GM21723 (cell line): ENCODE measurements around the gene LZTFL1.

ENCODE experiments used
- ATAC-seq: cut with Tn5 transposase; IDR thresholded peaks from one replicate; pipeline ENCODE4 v1.9.1; 2021; ENCODE audit warnings: mild to moderate bottlenecking, moderate library complexity; ENCODE audit not compliant: unreplicated experiment

The LZTFL1 gene

DNA sequence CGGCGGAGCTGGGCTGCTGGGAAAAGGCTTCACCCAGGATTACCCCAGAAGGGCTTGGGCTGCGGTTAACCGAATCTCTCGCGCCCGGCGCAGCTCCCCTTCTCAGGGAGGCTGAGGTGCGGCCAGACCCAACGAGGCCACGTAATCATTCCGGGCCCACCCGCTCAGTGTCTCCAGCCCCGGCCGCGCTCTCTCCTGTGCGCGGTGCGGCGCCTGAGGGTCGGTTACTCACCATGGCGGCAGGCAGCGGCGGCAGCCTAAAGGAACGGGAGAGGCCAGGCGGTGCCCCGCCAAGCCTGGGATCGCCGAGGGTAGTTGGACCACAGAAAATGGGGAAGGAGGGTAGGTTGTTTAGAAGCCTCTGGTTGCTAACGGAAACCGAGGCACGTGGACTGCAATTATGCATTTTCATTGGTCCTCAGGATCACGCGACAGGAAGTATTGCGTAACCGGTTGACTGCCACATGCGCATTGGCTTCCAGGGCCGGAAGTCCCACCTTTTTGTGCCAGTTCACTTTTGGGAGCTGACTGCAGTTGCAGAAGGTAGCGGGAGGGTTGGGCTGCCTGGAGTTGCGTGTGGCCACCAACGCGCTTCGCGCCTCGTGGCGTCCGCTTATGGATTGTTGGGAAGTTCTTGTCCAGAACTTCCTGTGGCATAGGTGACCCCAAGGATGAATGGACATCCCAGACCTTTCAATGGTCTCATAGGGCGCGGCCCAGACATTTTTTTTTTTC, at the start of gene LZTFL1:
TSS of gene LZTFL1 (minus strand) at position 363 of the 735 bp plus-strand sequence. CDS start at position 235, 128 bp downstream.
- ATAC-seq: peak; percentile 95

- no peak for ATAC-seq
Observed at GRCh38 chr3:45890405-45890804, 48.5 kb upstream of the LZTFL1 start.

- no peak for ATAC-seq
Observed at GRCh38 chr3:45889337-45889736, 47.4 kb upstream of the LZTFL1 start.

GRCh38 chr3:45887759-45888511, 46.0 kb upstream of the LZTFL1 start:
- ATAC-seq: no peak

DNA sequence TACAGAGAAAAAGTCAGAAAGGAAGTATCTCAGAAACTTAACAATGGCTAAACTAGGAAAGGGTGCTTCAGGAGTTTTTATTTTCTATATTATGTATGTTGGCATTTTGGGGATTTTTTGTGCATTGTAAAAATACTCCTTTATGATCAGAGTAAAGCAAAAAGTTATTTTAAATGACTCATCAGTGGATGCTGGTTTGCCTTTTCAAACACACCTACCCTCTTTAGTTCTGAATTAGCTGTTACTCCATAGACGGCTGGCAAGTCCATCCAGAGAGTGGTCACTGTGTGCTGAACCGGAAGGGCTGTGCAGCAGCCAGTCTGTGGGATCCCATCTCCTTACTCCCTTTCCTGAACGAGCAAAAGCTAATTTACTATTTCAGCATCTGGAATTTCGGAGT, 45.4 kb upstream of the LZTFL1 start:
- ATAC-seq: no peak

- no peak for ATAC-seq
Observed at GRCh38 chr3:45885979-45886705, 44.2 kb upstream of the LZTFL1 start, which contains the start of gene CCR9. Gene CCR9, plus strand, starts transcription at chr3:45886543. Its CDS starts 8,391 bp downstream, at chr3:45894934.

- ATAC-seq: no peak
Observed at GRCh38 chr3:45884368-45885201, 42.7 kb upstream of the LZTFL1 start.

- ATAC-seq: no peak
Observed at GRCh38 chr3:45881078-45882022, 39.4 kb upstream of the LZTFL1 start.

DNA sequence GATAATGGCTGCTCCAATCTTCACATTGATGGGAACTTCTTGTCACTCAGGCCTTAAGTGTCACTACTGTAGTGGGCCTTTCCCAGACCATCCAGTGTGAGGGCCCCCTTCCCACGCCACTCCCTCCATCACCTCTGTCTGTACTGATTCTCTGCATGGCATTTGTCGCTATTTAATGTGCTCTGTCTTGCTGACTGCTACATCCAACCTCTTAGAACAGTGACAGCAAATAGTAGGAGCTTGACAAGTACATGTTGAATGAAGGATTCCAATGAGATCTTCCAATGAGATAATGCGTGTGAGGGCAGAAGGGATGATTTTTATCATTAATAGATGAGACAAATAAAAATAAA, 38.8 kb upstream of the LZTFL1 start:
- no peak for ATAC-seq

DNA sequence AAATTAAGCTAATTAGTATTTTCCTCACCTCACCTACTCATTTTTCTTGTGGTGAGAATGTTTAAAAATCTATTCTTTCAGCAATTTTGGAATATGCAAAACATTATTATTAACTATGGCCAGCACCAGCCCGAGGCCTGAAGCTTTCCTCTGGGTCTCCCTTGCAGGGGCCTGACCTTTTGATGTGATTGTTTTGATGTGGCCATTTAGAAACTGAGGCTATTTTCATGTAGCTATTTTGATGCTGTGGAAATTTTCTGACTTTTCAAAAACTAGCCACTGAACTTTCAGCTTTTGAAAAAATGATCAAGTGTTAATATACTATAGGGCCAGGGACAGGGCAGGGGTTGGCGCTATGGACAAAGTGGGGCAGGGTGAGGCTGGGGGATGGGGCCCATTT, 36.2 kb upstream of the LZTFL1 start:
- no peak for ATAC-seq

GRCh38 chr3:45874677-45875346, 32.9 kb upstream of the LZTFL1 start:
- no peak for ATAC-seq

GRCh38 chr3:45873638-45874037, 31.7 kb upstream of the LZTFL1 start:
- ATAC-seq: no peak

DNA sequence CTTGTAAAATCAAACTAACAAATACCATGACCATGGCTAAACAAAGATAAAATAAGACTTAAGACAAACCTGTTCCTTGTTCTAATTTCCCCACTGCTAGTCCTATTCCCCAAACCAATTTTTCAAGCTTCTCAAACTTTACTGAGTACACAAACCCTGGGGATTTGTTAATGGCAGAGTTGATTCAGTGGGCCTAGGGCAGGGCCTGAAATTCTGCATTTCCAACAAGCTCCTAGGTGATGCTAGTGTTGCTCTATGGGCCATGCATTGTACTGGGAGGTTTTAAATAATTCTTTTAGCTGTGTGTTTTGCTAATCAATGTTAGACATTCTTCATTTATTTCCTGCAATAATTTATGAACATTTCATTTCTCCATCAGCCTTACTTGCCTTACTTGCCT, 31.1 kb upstream of the LZTFL1 start:
- no peak for ATAC-seq

DNA sequence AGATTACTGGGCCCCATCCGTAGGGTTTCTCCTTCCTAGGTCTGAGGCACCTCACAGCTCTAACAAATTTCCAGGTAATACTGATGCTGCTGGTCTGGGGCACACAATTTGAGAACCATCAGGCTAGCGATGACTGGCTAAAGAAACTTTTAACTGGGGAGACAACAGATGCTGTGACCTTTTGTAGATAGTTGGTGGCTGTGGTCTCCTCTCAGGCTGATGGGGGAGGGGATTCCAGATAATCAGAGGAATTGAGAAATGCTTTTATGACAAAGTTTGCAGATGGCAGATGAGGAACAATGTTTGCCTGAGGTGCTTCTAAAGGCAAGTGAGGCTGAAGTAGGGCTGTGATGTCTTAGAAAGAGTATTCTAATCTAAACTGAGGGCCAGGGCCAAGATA, 30.6 kb upstream of the LZTFL1 start:
- ATAC-seq: no peak

- ATAC-seq: no peak
Observed at GRCh38 chr3:45871780-45872179, 29.9 kb upstream of the LZTFL1 start.

- ATAC-seq: no peak
Observed at GRCh38 chr3:45870099-45870498, 28.2 kb upstream of the LZTFL1 start.

- ATAC-seq: no peak
Observed at GRCh38 chr3:45869638-45870037, 27.7 kb upstream of the LZTFL1 start.

DNA sequence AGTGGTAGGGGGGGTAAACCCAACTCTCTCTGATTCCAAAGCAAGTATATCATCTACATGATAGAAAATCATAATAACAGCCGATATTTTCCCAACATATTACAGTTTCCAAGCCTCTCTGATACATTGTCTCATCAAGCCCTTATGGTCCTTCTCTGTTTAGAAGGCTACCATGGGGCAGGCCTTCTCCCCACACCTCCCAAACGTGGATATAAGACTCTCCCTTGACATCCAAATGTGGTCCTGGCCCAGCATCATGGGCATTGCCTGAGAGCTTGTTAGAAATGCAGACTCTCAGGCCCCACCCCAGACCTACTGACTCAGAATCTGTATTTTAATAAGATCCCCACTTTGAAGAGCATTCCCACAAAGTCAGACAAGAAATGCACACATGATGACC, 26.7 kb upstream of the LZTFL1 start:
- no peak for ATAC-seq

- ATAC-seq: no peak
Observed at GRCh38 chr3:45868213-45868612, 26.3 kb upstream of the LZTFL1 start.
